ENCODE results near the gene SPRY4.

- TF ChIP-seq RAD21 (IDR thresholded peaks at IDR 0.05 in 1 of 2, conservative IDR thresholded peaks at IDR 0.05 in 1 of 2; ENCODE audit: low read depth in 2 of 2, low read length in 2 of 2) (no peak), POLR2A (IDR thresholded peaks at IDR 0.05; ENCODE audit: control extremely low read depth in 1 of 2, low read depth in 2 of 2, low read length in 2 of 2) (no peak), CEBPB (IDR thresholded peaks at IDR 0.05; ENCODE audit: low read depth, low read length) (no peak), ZNF274 (IDR thresholded peaks at IDR 0.05; ENCODE audit: borderline replicate concordance, extremely low read depth, low read length) (no peak), YY1 (IDR thresholded peaks at IDR 0.05; ENCODE audit: low read depth, low read length) (no peak), USF2 (IDR thresholded peaks at IDR 0.05; ENCODE audit: low read length) (no peak), GTF2F1 (IDR thresholded peaks at IDR 0.05; ENCODE audit: borderline replicate concordance, low read depth, low read length) (no peak), EP300 (IDR thresholded peaks at IDR 0.05; ENCODE audit: borderline replicate concordance in 1 of 2, low read depth in 2 of 2, low read length in 2 of 2) (no peak), RFX5 (IDR thresholded peaks at IDR 0.05; ENCODE audit: borderline replicate concordance, low read depth, low read length) (no peak), CTCF (IDR thresholded peaks at IDR 0.05; ENCODE audit: control extremely low read depth in 1 of 3, insufficient read depth in 1 of 3, low read depth in 1 of 3, low read length in 3 of 3) (no peak), CHD2 (IDR thresholded peaks at IDR 0.05; ENCODE audit: low read length) (no peak)
Observed at GRCh38 chr5:142364251-142365145, 39.7 kb upstream of the SPRY4 start.

Data from H1 (cell line).